Ishikawa (cell line): Measurements from ENCODE around the gene GMNN.

Source experiments
- CEBPB ChIP-seq: IDR thresholded peaks from 2 replicates; pipeline ENCODE4 v1.6.1; 2012
- EGR1 ChIP-seq: IDR thresholded peaks from 2 replicates; pipeline ENCODE4 v1.6.1; 2012
- MAX ChIP-seq: IDR thresholded peaks from 2 replicates; pipeline ENCODE4 v1.6.1; 2012

DNA sequence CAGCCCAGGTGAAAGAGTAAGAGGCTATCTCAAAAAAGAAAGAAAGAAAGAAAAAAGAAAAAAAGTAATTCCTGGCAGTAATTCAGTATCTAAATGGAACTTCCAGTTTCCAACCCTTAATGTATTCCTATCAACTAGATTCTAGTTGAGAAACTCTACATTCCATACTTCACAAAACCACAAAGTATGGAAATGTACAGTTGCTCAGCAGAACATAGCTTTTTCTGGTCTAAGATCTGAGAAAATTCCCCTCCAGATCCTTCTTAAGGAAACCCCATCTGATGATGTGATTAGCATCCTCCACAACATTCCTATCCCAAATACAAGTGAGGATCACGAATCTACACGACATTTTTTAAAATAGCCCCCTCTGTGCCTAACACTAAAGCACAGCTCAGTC is 20.4 kb downstream of the GMNN start:
- TF ChIP-seq MAX: no peak
- no peak for TF ChIP-seq EGR1
- TF ChIP-seq CEBPB: no peak
